H1 (cell line): ENCODE data around the gene KCMF1. TPM values are rescaled to one million over a fixed set of nuclear protein-coding genes. Genes with fewer than 3 reads are reported as not detected.

ENCODE experiments used
- CTCF ChIA-PET: fragments of 300-600 bp; sonication (Branson Sonifier 250); formaldehyde crosslinking; loops from one replicate; lab custom pipeline; 2021; ENCODE audit not compliant: partially characterized antibody; lab: Charles Lee
- POLR2A ChIA-PET: fragments of 300-600 bp; sonication (Branson Sonifier 250); formaldehyde crosslinking; loops from one replicate; lab custom pipeline; 2021; ENCODE audit warnings: inconsistent platforms; ENCODE audit not compliant: partially characterized antibody; lab: Charles Lee
- DNase-seq, 2 experiments: peaks; one replicate each; pipeline versions ENCODE4 v3.0.0 to v3.0.0-alpha.2; 2010 to 2022; ENCODE audit warnings: low spot score in 2 of 2, low read depth in 1 of 2, mixed read lengths in 1 of 2
- FAIRE-seq: peaks from 2 replicates; lab custom pipeline; 2011; peaks lifted over from hg19 to GRCh38; lab: Jason Lieb, UNC
- H2AFZ ChIP-seq: 2 replicates; pipeline ENCODE4 v1.8.1; 2012; ENCODE audit warnings: low read length, inconsistent platforms
- H2AK5ac ChIP-seq: 2 replicates; pipeline ENCODE4 v1.6.1; 2013; ENCODE audit warnings: low read depth, low read length
- H2BK120ac ChIP-seq: replicated peaks from 2 replicates; pipeline ENCODE3; 2013; ENCODE audit warnings: low read depth, low read length, inconsistent platforms
- H2BK12ac ChIP-seq: 2 replicates; pipeline ENCODE4 v1.6.1; 2013; ENCODE audit warnings: low read depth, low read length
- H2BK15ac ChIP-seq: 2 replicates; pipeline ENCODE4 v1.6.1; 2013; ENCODE audit warnings: low read length
- H2BK20ac ChIP-seq: 2 replicates; pipeline ENCODE4 v1.6.1; 2013; ENCODE audit warnings: low read length
- H2BK5ac ChIP-seq: 2 replicates; pipeline ENCODE4 v1.6.1; 2013; ENCODE audit warnings: low read depth, low read length
- H3K14ac ChIP-seq: 2 replicates; pipeline ENCODE4 v1.6.1; 2013; ENCODE audit warnings: inconsistent platforms; ENCODE audit not compliant: insufficient read length
- H3K18ac ChIP-seq: 2 replicates; pipeline ENCODE4 v1.6.1; 2013; ENCODE audit warnings: low read length; ENCODE audit errors: extremely low read depth
- H3K23ac ChIP-seq: 2 replicates; pipeline ENCODE4 v1.6.1; 2013; ENCODE audit warnings: inconsistent platforms; ENCODE audit not compliant: insufficient read length
- H3K23me2 ChIP-seq: 2 replicates; pipeline ENCODE4 v1.6.1; 2013; ENCODE audit warnings: low read depth, low read length
- H3K27ac ChIP-seq: 2 replicates; pipeline ENCODE4 v1.6.1; 2011; ENCODE audit warnings: low read depth, low read length, inconsistent platforms
- H3K27me3 ChIP-seq, 4 experiments: replicated peaks in 1 of 4; 1 replicate in 1 of 4; 2 replicates in 3 of 4; pipeline versions ENCODE4 v1.6.1 to v1.8.1; 2011 to 2013; ENCODE audit warnings: low read length in 3 of 4, mild to moderate bottlenecking in 3 of 4, inconsistent platforms in 2 of 4, mixed read lengths in 2 of 4, moderate library complexity in 1 of 4; ENCODE audit not compliant: control insufficient read depth in 3 of 4, insufficient read depth in 3 of 4; ENCODE audit errors: extremely low read depth in 1 of 4
- H3K36me3 ChIP-seq, 4 experiments: 2 replicates each; pipeline versions ENCODE4 v1.6.1 to v1.8.1; 2011 to 2013; ENCODE audit warnings: mild to moderate bottlenecking in 4 of 4, low read length in 3 of 4, moderate library complexity in 2 of 4, control low read depth in 1 of 4, inconsistent platforms in 1 of 4; ENCODE audit not compliant: insufficient read depth in 4 of 4, control insufficient read depth in 2 of 4
- H3K4ac ChIP-seq: replicated peaks from 2 replicates; pipeline ENCODE3; 2013; ENCODE audit warnings: low read length, low read depth, mixed read lengths, inconsistent platforms; ENCODE audit not compliant: insufficient read length
- H3K4me1 ChIP-seq, 4 experiments: replicated peaks in 1 of 4; 1 replicate in 1 of 4; 2 replicates in 3 of 4; pipeline versions ENCODE4 v1.6.1 to v1.8.1; 2011 to 2013; ENCODE audit warnings: low read length in 3 of 4, inconsistent platforms in 2 of 4, mixed read lengths in 1 of 4; ENCODE audit not compliant: insufficient read depth in 4 of 4, control insufficient read depth in 3 of 4
- H3K4me2 ChIP-seq, 2 experiments: 2 replicates each; pipeline versions ENCODE4 v1.6.1 to v1.8.1; 2011 to 2013; ENCODE audit warnings: low read depth in 2 of 2, low read length in 2 of 2, control low read depth in 1 of 2, inconsistent platforms in 1 of 2, mild to moderate bottlenecking in 1 of 2; ENCODE audit not compliant: insufficient read depth in 1 of 2
- H3K4me3 ChIP-seq, 4 experiments: fragments of 200-600, 300-600 bp in 1 of 4; sonication (generic), shearing (Covaris generic), sonication (Bioruptor Twin) in 1 of 4; 2 replicates each; pipeline versions ENCODE4 v1.5.1 to v1.8.1; 2011 to 2016; ENCODE audit warnings: low read length in 4 of 4, low read depth in 3 of 4, control low read depth in 2 of 4, inconsistent platforms in 2 of 4, mild to moderate bottlenecking in 2 of 4, mixed read lengths in 1 of 4, moderate library complexity in 1 of 4; ENCODE audit not compliant: insufficient read depth in 2 of 4; ENCODE audit errors: extremely low read depth in 1 of 4
- H3K56ac ChIP-seq: replicated peaks from 2 replicates; pipeline ENCODE3; 2013; ENCODE audit warnings: low read depth, mild to moderate bottlenecking, mixed read lengths, low read length, inconsistent platforms; ENCODE audit not compliant: insufficient read length
- H3K79me1 ChIP-seq: 2 replicates; pipeline ENCODE4 v1.6.1; 2013; ENCODE audit warnings: low read depth, low read length, control low read depth
- H3K79me2 ChIP-seq, 2 experiments: 2 replicates each; pipeline versions ENCODE4 v1.6.1 to v1.8.1; 2012 to 2013; ENCODE audit warnings: low read length in 2 of 2, mild to moderate bottlenecking in 2 of 2, inconsistent platforms in 1 of 2; ENCODE audit not compliant: insufficient read depth in 2 of 2, control insufficient read depth in 1 of 2
- H3K9ac ChIP-seq, 4 experiments: replicated peaks in 1 of 4; 1 replicate in 1 of 4; 2 replicates in 3 of 4; pipeline versions ENCODE4 v1.6.1 to v1.8.1; 2011 to 2013; ENCODE audit warnings: low read depth in 3 of 4, low read length in 3 of 4, control low read depth in 2 of 4, mild to moderate bottlenecking in 2 of 4, moderate library complexity in 2 of 4, inconsistent platforms in 1 of 4; ENCODE audit errors: extremely low read depth in 1 of 4
- H3K9me3 ChIP-seq, 2 experiments: 2 replicates each; pipeline versions ENCODE4 v1.6.1 to v1.8.1; 2012 to 2013; ENCODE audit warnings: mild to moderate bottlenecking in 2 of 2, moderate library complexity in 2 of 2, control low read depth in 1 of 2, inconsistent platforms in 1 of 2, low read depth in 1 of 2, low read length in 1 of 2, mixed read lengths in 1 of 2; ENCODE audit not compliant: insufficient read depth in 2 of 2
- H4K20me1 ChIP-seq, 2 experiments: replicated peaks in 1 of 2; 2 replicates each; pipeline versions ENCODE3 to v1.8.1; 2011 to 2013; ENCODE audit warnings: inconsistent platforms in 2 of 2, low read length in 2 of 2, mild to moderate bottlenecking in 1 of 2; ENCODE audit not compliant: insufficient read depth in 2 of 2, control insufficient read depth in 1 of 2
- H4K5ac ChIP-seq: 2 replicates; pipeline ENCODE4 v1.6.1; 2013; ENCODE audit warnings: low read length, low read depth, mixed read lengths, inconsistent platforms; ENCODE audit not compliant: insufficient read length
- H4K8ac ChIP-seq: 2 replicates; pipeline ENCODE4 v1.8.0; 2013; ENCODE audit warnings: mild to moderate bottlenecking, moderate library complexity, low read length, inconsistent platforms; ENCODE audit not compliant: insufficient read depth; ENCODE audit errors: extremely low read depth
- H4K91ac ChIP-seq: replicated peaks from 2 replicates; pipeline ENCODE3; 2013; ENCODE audit warnings: low read length, mixed read lengths, inconsistent platforms; ENCODE audit not compliant: insufficient read length
- WGBS, 2 experiments: shearing (Covaris generic) in 1 of 2; methylation state at CpG; one replicate each; pipeline versions ENCODE4 v1.1.6 to v1.1.7; 2013 to 2015; ENCODE audit warnings: low lambda C conversion rate in 2 of 2, mixed read lengths in 2 of 2, inconsistent platforms in 1 of 2, low coverage in 1 of 2, missing lambda C conversion rate in 1 of 2; ENCODE audit not compliant: insufficient replicate concordance in 2 of 2, insufficient coverage in 1 of 2, insufficient read length in 1 of 2; ENCODE audit errors: extremely low coverage in 1 of 2, missing lambda C conversion rate in 1 of 2; 5-methylcytosine and 5-hydroxymethylcytosine counted together
- polyA plus RNA-seq, 7 experiments: library from polyadenylated mRNA; depleted of rRNA in 3 of 7; stranded (reverse) in 5 of 7; unstranded in 2 of 7; fragments of >200 nt in 5 of 7; fragments of 200-250 nt in 2 of 7; gene quantifications; 1 replicate in 5 of 7; 2 replicates in 1 of 7; 4 replicates in 1 of 7; pipeline versions ENCODE4 v1.2.1 to v1.2.3, GENCODE V29; 2011 to 2013; ENCODE audit warnings: missing spikeins in 2 of 7, mixed read lengths in 2 of 7
- total RNA-seq: library from RNA; stranded (reverse); fragmentation: NEBNext Ultra II Directional; extraction: Animal tissue kit (Norgen Biotek cat#: 25700); gene quantifications from 2 replicates; pipeline ENCODE4 v1.2.1, GENCODE V29; 2021

The KCMF1 gene
- total and polyA plus RNA-seq, 2 of the 8 experiments (the other 6 are each of a cell fraction or from before 2014, with no cell fraction given): 86.9 to 149 TPM

GRCh38 chr2:85008252-85008651, 37.3 kb downstream of the KCMF1 start:
- H3K56ac ChIP-seq: no peak overlapping the region
- H3K4me3 ChIP-seq: no peak overlapping the region
- 94% methylated on average over 2 of the region's 2 CpGs; no CpG with 5 or more reads in 1 of the 2 experiments for WGBS, 2 experiments
- no peak for DNase-seq
- no peak overlapping the region for H4K5ac ChIP-seq
- no peak for FAIRE-seq
- H2BK15ac ChIP-seq: no peak overlapping the region
- no peak overlapping the region for H3K4ac ChIP-seq
- no peaks in the 10 kb centered on the region for H3K23me2 ChIP-seq
- ChIA-PET CTCF (interaction anchor here (1.0 to 2.4 kb wide), 3 partner anchors 9 to 82 kb away, joined by 5 to 11 read pairs (median 5); no protein-coding TSS in a partner anchor), POLR2A (interaction anchor here (0.8 to 1.1 kb wide), 3 partner anchors 8 to 50 kb away, joined by 4 to 7 read pairs (median 5); no protein-coding TSS in a partner anchor)
- no peak overlapping the region for H3K14ac ChIP-seq
- H3K4me1 ChIP-seq: peaks cover 0 to 11% (median 4%) of the 10 kb centered on the region in 4 experiments; a peak in 4 of 7 replicates
- H3K9me3 ChIP-seq: peaks cover 0 to 2% of the 10 kb centered on the region in 2 experiments; a peak in 1 of 4 replicates
- peaks cover 6% of the 10 kb centered on the region; the same call in 1 of the 2 replicates for H3K79me1 ChIP-seq
- peaks cover 0 to 16% (median 4%) of the 10 kb centered on the region in 4 experiments; a peak in 3 of 8 replicates for H3K36me3 ChIP-seq
- H2BK5ac ChIP-seq: no peak overlapping the region
- H3K4me2 ChIP-seq: no peak overlapping the region
- H4K91ac ChIP-seq: no peak overlapping the region
- no peak overlapping the region for H3K9ac ChIP-seq
- no peak overlapping the region for H4K8ac ChIP-seq
- H3K27me3 ChIP-seq: no peaks in the 10 kb centered on the region
- no peak overlapping the region for H2AFZ ChIP-seq
- peaks cover 10 to 12% of the 10 kb centered on the region in 2 experiments for H4K20me1 ChIP-seq
- H3K79me2 ChIP-seq: peaks cover 11 to 92% of the 10 kb centered on the region in 2 experiments
- no peak overlapping the region for H3K23ac ChIP-seq
- no peak overlapping the region for H2BK12ac ChIP-seq
- H3K18ac ChIP-seq: no peak overlapping the region
- no peak overlapping the region for H2BK120ac ChIP-seq
- no peak overlapping the region for H3K27ac ChIP-seq
- no peak overlapping the region for H2BK20ac ChIP-seq
- H2AK5ac ChIP-seq: no peak overlapping the region
